Nucleus accumbens (tissue), 56 donors: ENCODE measurements around the gene FKBP2.

Experiments
- DNase-seq, 56 donors: peaks; one replicate each; lab custom pipeline; 2025; lab: John Stamatoyannopoulos, UW

Gene FKBP2

DNA sequence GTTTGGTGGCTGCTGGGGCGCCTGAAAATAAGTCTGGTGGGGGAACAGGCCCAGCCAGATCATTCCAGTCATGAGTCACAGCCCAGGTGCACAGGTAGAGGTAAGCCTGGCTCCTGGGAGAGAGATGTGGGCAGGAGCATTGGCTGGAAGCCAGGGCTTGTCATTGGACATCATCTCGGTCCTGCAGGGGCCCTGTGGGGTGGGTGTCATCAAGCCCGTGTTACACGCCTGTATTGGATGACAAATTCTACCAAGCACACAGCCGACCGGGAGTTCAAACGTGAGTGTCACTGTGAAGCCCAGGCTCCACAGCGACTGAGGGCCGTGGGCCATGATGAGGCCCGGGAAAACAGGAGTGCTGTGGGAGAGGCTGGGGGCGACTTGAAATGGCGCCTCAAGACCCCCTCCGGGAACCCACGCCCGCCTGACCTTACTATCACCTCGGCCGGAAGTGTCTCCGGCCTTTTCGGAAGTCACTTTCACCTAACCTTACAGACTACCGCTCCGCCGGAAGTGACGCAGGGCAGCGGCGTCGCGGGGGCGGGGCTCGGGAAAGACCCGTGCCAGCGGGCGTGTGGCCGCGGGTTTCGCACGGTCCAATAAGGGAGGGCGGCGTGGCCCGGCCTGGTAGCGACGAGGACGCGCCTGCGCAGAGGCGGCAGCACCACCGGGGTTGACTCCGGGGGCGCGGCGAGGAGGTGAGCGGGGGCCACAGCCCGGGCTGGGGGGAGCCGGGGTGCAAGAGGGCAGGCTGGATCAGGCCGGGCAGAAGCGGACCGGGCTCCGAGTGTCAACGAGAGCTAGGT is at the start of gene FKBP2:
Gene FKBP2, plus strand, starts transcription at position 661 of the 806 bp plus-strand sequence. CDS start 1,293 bp downstream, outside the sequence.
- peak; percentile 83 to 100 (median 98) for DNase-seq

DNA sequence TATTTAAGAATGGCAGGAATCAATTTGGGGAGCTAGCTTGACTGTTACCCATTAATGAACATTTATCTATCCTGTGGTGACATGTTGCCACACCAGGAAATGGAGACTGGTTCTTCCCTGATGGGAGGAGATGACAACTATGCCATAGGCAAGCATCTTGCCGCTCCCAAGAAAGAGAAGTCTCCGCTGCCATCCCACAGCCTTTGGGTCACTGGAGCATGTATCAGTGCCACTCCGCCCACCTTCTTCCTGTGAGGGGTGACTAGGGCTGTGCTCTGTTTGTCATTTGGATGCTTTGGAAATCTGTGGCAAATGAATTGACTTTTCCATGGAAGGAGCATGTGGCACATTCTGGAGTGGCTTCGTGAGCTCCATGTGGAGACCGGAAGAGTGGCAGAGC is 48.5 kb upstream of the FKBP2 start:
- no peak for DNase-seq

DNA sequence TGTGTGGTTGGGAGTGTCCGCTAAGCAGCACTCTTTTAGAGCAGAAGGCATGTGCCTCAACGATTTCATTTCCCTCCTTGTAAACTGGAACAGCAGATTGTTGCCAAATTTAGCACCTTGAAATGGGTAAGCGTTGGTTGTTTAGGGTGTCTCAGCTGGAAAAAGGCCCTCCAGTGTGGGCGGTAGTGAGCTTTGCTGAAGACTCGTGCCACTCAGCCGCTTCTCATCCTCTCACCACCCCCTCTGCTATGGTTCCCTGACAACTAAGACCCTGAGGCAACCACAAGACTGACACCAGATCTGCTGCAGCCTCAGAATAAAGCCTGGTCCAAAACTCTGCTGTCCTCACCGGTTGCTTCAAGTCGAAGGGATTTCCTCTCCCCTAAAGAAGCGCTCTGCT is 44.3 kb upstream of the FKBP2 start:
- DNase-seq, result peak in 2 of 56 donors; percentile 19

DNA sequence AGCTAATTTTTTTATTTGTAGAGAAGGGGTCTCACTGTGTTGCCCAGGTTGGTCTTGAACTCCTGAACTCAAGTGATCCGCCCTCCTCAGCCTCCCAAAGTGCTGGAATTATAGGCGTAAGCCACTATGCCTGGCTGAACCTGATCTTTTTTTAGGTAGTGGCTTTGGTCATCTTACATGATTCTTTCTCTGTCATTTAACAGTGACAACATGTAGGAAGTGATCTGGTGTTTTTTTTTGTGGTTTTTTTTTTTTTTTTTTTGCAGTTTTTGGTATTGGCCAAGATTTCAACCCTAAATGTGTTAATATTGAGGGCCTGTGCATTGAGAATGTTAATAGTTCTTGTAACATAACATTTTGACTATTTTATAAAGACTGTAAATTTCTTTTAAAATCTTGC is 42.4 kb upstream of the FKBP2 start:
- DNase-seq, result no peak

DNA sequence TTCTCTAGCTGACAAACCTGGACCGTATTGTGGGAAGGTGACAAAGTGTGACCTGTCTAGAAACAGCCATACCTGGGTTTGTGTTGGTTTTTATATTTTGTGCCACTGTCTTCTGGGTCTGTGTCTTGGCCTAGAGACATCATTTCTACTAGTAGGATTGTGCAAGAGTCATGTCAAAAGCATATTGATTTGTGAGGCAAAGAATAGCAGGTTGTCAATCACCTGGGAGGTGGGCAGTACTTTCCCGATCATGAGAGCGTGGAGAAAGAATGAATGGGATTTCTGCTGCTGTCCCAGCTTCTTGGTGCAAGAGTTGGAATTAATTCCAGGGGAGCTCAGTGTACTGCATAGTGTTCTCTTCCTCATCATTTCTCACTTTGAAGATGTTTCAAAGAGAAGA is 39.4 kb upstream of the FKBP2 start:
- DNase-seq, result no peak

DNA sequence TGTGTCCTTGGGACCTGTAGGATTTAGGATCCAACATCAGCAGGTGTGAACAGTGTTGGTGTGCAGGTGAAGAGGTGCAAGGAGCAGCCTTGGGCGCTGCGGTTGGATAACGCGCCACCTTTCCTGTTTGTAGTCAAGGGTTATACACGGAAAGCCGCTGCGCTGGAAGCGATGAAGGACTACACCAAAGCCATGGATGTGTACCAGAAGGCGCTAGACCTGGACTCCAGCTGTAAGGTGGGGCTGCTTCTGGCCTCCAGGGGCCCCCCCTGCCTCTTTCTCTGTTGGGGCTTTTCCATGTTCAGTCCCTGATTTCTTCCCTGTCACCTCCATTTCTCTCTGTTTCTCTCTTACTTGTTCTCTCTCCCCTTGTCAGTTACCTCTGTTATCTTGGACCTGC is 37.9 kb upstream of the FKBP2 start:
- no peak for DNase-seq

DNA sequence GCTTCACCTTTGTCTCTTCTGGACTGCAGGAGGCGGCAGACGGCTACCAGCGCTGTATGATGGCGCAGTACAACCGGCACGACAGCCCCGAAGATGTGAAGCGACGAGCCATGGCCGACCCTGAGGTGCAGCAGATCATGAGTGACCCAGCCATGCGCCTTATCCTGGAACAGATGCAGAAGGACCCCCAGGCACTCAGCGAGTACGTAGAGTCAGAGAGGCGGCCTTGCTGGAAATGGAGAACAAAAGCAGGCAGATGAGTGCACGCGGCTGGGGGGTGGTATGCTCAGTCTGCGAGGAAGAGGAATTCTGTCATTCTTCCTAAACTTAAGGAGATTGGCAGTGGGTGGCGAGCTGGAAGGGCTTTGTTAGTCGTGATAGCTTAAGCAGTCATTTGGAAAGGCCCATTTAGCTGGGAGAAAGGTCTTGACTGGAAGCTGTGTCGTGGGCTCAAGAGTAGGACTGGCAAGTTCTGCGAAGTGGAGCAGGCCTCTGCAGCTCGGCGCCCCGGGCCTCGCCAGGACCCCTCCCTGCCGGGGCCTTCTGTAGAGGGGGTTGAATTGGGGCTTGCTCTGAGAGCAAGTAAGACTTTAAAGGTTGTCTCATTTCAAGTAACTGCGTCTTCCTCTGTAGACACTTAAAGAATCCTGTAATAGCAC is 37.3 kb upstream of the FKBP2 start:
- DNase-seq, result no peak

DNA sequence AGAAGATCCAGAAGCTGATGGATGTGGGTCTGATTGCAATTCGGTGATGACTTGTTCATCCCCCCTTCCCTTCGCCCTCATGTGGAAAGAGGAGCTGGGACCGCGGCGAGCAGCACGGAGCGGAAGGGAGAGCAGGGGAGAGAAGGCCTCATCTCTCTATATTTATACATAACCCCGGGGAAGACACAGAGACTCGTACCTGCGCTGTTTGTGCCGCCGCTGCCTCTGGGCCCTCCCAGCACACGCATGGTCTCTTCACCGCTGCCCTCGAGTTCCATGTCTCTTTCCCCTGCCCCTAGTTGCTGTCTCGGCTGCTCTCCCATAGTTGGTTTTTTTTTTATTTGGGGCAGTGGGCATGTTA is 36.8 kb upstream of the FKBP2 start:
- no peak for DNase-seq

DNA sequence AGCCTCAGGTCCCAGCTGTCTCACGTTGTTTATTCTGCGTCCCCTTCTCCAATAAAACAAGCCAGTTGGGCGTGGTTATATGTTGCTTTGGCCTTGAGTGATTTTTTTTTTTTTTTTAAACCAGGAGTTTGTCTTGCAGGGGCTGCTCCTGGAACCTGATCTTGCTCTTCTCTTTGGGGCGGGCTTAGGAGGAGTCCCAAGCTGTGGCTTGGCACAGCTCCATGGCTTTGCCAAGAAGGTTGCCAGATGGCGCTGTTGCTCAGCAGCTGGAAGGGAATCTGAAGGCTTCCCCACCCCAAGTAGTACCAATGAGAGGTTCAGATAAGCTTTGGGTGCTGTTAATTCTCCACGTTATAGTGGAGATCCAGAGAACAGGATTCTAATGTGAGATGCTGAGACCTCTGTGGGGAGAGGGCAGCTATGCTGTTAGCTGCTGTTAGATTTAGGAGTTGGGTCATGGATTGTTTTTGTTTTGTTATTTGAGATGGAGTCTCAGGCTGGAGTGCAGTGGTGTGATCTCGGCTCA is 36.4 kb upstream of the FKBP2 start:
- DNase-seq, result peak in 53 of 56 donors; percentile 10 to 91 (median 61)

DNA sequence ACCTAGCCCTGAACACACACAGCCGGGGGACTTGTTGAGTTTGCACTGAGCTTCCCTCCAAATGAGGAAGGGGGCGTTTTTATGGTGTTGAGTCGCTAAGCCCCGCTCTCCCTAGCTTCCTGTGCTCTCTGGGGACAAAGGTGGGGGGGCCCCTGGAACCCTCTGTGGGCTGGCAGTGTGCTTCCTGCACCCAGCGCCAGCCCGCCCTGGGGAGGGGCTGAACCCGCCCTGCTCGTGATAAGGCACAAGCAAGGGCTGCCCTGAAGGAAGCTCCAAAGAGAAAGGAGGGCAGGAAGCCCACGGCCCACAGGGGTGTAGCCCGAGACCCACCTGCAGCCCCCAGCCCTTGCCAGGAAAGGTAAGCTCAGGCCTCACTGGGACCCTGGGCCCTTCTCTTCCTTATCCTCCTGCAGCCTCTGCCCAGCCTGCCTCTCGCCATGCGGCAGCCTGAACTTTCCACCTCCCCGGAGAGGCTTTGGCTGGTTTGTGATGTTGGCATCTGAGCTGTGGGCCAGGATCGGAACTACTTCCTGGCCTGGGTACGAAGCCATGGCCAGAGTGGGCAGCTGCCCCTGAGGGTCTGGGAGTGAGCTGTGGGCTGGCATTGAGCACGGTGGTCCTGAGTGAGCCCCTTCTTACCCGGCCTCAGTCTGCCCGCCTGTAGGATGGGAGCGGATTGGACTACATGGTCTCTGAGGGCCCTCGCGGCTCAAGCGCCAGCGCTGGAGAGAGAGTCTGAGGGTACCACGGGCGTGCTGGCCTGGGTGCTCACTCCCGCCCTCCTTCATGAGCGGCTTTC is 34.2 kb upstream of the FKBP2 start, which contains the start of gene FERMT3:
Gene FERMT3, plus strand, starts transcription at position 265 of the 799 bp plus-strand sequence. CDS start 644 bp downstream, outside the sequence.
- DNase-seq, result peak in 5 of 56 donors; percentile 14 to 41 (median 27)

DNA sequence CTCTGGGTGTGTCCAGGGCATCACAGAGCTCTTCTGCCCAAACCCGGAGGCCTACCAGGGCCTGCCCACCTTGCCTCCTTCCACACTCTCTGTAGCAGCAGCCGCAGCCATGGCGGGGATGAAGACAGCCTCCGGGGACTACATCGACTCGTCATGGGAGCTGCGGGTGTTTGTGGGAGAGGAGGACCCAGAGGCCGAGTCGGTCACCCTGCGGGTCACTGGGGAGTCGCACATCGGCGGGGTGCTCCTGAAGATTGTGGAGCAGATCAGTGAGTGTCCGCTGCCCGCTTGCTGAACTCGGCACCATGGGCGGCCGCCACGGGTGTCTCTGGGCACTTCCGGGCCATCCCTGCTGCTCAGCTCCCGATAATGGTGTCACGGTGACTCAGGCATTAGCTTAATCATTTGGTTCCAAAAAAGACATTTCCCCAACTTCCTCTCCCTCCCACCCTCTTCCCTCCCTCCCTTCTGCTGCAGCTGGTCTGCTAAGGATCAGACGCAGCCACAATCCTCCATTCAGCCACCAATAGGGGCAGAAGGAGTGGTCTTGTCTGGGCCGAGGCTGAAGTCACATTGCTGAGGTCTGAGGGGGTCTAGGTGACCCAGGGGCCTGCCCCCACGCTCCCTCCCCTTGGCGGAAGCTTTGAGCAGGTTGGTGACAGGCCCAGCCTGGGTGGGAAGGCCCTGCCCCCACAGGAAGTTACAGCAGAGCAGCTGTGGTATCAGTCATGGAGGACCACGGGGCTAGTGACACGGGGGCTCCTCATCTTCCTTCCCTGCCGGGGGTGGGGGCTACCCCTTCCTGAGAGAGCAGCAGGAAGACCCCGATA is 33.4 kb upstream of the FKBP2 start:
- DNase-seq, result peak in 24 of 56 donors; percentile 15 to 82 (median 39)

DNA sequence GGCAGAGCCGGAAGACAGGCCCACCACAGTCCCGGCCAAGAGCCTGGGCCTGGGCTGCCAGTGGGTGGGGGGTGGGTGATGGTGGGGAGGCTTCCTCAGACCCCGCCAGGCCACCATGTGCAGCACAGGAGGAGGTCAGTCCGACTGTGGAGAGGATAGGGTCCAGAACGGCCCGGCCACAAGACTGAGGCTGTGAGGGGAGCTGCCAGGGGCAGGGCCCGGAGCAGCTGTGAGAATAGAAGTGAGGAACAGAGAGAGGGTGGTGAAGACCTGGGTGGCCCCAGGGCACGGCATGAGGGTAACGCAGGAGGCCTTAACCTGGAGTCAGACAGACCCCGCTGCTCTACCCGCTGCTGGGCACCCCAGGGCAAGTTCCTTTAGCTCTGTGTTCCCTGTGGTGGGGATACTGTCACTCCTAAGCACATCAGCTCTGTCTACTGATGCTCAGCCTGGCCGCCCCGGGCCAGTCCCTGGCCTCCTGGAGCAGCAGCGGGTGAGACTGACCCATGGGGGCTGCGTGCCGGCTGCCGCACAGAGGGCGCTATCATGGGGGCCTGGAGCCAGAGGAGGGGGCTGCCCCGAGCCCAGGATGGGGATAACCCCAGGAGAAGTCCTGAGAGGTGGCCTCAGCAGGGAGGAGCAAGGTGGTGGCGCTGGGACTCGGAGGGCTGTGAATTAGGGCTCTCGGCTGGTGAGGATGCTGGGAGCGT is 32.7 kb upstream of the FKBP2 start:
- DNase-seq, result no peak

DNA sequence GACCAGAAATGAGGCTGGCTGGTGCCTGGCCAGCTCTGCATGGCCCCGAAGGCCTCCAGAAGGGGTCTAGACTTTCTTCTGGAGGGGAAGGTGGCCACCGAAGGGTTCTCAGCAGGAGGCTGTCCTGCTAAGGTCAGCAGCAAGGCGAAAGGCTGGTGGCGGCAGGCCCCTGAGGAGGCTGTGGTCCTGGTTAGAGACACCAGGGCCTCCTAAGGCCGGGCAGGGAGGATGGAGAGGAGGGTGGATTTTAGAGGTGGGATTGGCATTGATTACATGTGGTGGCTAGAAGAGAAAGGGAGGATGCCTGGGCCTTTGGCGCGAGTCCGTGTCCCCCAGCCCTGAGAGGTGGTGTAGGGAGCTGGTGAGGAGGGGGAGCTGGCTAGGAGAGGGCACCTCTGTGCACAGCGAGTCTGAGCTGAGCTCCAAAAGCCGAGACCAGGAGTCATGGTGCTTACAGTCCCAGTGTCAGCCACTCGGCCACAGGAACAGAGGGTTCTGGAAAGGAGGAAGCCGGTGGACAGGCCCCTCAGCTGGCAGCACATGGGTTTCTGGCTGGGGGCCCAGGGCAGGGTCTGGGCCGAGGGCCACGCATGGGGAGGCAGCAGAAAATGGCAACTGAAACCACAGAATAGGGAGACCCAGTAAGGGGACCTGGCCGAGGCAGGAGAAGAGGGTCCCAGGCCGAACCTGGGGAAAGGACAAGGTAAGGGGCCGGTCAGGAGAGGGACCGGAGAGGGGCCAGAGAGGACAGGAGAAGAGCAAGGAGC is 31.9 kb upstream of the FKBP2 start:
- DNase-seq, result peak in 3 of 56 donors; percentile 18 to 42 (median 32)

DNA sequence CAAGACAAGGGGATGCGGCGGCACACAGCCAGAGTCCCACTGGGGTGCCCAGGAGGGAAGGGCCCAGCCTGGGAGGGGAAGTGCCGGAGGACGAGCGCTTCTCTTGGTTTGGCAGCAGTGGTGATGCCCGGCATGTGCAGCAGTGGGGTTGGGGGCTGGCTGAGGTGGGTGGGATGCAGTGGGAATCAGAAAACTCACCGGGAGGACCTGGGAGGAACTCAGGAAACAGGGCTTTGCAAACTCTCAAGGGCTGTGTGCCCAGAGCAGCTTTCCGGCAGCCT is 31.4 kb upstream of the FKBP2 start:
- no peak for DNase-seq

DNA sequence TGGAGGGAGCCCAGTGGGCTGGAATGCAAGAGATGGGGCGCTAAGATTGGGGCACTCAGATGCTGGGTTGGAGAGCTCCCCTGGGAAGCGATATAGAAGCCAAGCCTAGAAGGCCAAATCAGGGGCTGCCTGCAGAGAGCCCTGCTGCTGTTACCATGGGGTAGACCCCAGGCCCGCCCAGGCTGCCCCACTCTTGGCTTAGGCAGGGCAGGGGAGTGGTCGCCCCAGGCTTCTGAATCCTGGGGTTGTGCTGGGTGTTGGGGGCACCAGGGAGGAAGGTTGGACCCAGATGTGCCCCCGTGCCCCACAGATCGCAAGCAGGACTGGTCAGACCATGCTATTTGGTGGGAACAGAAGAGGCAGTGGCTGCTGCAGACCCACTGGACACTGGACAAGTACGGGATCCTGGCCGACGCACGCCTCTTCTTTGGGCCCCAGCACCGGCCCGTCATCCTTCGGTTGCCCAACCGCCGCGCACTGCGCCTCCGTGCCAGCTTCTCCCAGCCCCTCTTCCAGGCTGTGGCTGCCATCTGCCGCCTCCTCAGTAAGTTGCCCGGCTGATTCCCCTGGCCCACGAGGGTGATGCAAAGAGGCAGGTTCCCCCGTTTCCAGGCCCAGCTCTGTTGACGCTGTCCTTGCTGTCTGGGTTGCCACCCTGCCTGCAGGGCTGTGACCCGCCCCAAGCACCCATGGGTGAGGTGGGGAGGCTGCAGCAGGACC is 30.4 kb upstream of the FKBP2 start:
- no peak for DNase-seq

DNA sequence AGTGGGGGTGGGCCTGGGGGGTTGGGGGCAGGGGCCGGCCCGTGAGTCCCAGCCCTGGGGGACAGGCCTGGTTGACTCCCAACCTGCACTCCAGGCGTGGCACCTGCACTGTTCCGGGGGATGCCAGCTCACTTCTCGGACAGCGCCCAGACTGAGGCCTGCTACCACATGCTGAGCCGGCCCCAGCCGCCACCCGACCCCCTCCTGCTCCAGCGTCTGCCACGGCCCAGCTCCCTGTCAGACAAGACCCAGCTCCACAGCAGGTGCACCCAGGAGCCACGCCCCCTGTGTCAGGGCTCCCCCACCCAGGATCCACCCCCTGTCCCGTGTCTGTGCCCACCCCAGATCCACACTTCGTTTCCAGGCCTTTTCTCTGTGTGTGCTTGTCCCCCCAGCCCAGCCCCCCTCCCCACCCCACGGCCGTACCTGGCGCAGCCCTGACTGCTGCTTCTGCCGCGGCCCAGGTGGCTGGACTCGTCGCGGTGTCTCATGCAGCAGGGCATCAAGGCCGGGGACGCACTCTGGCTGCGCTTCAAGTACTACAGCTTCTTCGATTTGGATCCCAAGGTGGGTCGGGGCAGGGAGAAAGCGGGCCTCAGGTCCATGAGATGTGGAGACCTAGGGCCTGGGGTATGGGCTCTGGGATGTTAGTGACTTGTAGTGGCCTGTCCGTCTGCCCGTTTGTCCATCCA is 29.6 kb upstream of the FKBP2 start:
- no peak for DNase-seq

DNA sequence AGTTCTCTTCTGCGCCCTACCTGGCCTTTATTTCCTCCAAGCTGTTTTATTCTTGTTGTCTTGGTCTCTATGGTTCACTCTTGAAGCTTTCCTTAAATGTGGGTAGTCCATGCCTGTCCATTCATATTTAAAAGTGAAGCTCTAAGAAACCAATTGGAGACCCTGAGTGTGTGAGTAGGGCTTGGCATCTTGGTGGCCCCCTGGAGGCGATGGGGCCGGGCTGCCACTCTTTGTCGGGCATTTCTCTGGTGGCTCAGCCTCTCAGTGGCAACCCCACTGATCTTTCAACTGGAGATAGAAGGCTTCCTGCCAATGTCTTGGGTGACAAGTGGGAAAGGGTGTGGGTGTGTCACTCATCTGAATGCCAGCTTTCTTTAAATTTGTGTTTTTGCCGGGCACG is 24.0 kb upstream of the FKBP2 start:
- DNase-seq, result no peak
